Measurements from ENCODE around the gene ANG. TPM values are rescaled to one million over a fixed set of nuclear protein-coding genes. Genes with fewer than 3 reads are reported as not detected.

Gene ANG
- total RNA-seq, 1 experiment from 2014 or later = 5.8 TPM

DNA sequence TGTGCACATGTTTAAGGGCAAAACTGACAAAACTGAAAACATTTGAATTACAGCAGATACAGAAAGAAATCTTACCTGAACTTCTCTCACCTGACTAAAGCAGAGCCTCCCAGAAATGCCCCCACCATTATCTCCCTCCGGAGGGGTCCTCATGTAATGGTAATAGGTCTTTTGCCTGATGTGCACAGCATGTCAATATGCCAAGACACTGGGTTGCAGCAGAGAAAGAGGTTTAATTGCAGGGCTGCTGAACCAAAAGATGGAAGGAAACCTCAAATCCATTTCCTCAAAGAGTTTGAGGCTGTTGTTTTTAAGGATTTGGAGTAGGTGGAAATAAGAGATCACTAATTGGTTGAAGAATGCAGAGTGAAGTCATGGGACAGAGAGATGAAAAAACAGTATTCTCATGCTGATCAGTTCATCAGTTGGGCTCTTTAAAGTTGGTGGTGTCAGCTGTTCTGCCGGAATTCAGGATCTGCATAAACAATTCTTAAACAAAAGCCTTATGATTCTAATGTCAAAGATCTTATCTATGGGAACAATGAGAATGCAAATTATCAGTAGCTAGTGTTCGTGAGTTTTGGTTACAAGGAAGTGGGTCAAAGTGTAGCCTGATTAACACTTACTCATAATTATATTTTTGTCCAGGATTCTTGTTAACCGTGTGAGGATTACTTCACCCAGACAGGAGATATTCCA lies 18.2 kb downstream of the ANG start:
- Histone ChIP-seq H3K9me2 (ENCODE audit: insufficient read depth) (no peaks in the 10 kb centered on the region), H3K9ac (ENCODE audit: low read length) (no peak overlapping the region), H3K9me3 (ENCODE audit: control insufficient read depth in 1 of 2, insufficient read depth in 1 of 2, low read depth in 1 of 2, low read length in 2 of 2) (no peaks in the 10 kb centered on the region), H4K20me1 (ENCODE audit: insufficient read depth) (no peaks in the 10 kb centered on the region), H3K27me3 (ENCODE audit: insufficient read depth, low read length) (no peaks in the 10 kb centered on the region), H3K79me2 (ENCODE audit: insufficient read depth, low read length) (no peaks in the 10 kb centered on the region), H2AFZ (ENCODE audit: low read depth, low read length, poor library complexity, severe bottlenecking) (no peak overlapping the region), H3K4me2 (ENCODE audit: low read length) (no peak overlapping the region), H3K4me1 (ENCODE audit: control insufficient read depth in 1 of 2, insufficient read depth in 2 of 2, low read length in 2 of 2) (no peaks in the 10 kb centered on the region), H3K36me3 (ENCODE audit: control insufficient read depth in 1 of 2, insufficient read depth in 2 of 2, low read length in 2 of 2) (no peaks in the 10 kb centered on the region), H3K4me3 (replicated peaks in 1 of 2; ENCODE audit: low read depth in 1 of 2, low read length in 2 of 2) (no peak overlapping the region), H3K27ac (ENCODE audit: low read depth, low read length) (no peak overlapping the region)
- ChIA-PET CTCF (no interaction called here), RAD21 (ENCODE audit: low non-redundant PET in 1 of 2, low total read pairs in 2 of 2, uncharacterized antibody in 2 of 2, unreplicated experiment in 2 of 2) (no interaction called here), POLR2A (no interaction called here)
- BruUV-seq (replicated peaks) = no TSS peak
- no peak for ATAC-seq
- TF ChIP-seq MAX (IDR thresholded peaks at IDR 0.05) (no peak), FOSL1 (IDR thresholded peaks at IDR 0.05; ENCODE audit: low read depth) (no peak), SP1 (IDR thresholded peaks at IDR 0.05; ENCODE audit: low read depth) (no peak), ZNF274 (IDR thresholded peaks at IDR 0.05; ENCODE audit: low read depth, low read length) (no peak), POLR2AphosphoS5 (IDR thresholded peaks at IDR 0.05; ENCODE audit: low read depth, low read length) (no peak), EZH2 (IDR thresholded peaks at IDR 0.05) (no peak), JUND (IDR thresholded peaks at IDR 0.05) (no peak), SRF (IDR thresholded peaks at IDR 0.05; ENCODE audit: low read depth) (no peak), SIN3A (IDR thresholded peaks at IDR 0.05; ENCODE audit: low read depth) (no peak), EZH2phosphoT487 (IDR thresholded peaks at IDR 0.05; ENCODE audit: borderline replicate concordance) (no peak), ZBTB33 (IDR thresholded peaks at IDR 0.05; ENCODE audit: extremely low read depth, insufficient replicate concordance, low read length) (no peak), POLR2A (IDR thresholded peaks at IDR 0.05; ENCODE audit: borderline replicate concordance, extremely low read depth, insufficient read depth, insufficient read length) (no peak), CTCF (IDR thresholded peaks at IDR 0.05 in 2 of 3, conservative IDR thresholded peaks at IDR 0.05 in 1 of 3; ENCODE audit: borderline replicate concordance in 1 of 3, insufficient read depth in 1 of 3, low read depth in 2 of 3, low read length in 2 of 3) (no peak), ZFX (IDR thresholded peaks at IDR 0.05) (no peak), CBX3 (IDR thresholded peaks at IDR 0.05; ENCODE audit: low read depth) (no peak), ELF1 (IDR thresholded peaks at IDR 0.05; ENCODE audit: borderline replicate concordance, low read depth) (no peak), TCF7L2 (IDR thresholded peaks at IDR 0.05; ENCODE audit: borderline replicate concordance, extremely low read depth, insufficient read depth, insufficient read length) (no peak)
- TF ChIP-seq, protein P1, sequence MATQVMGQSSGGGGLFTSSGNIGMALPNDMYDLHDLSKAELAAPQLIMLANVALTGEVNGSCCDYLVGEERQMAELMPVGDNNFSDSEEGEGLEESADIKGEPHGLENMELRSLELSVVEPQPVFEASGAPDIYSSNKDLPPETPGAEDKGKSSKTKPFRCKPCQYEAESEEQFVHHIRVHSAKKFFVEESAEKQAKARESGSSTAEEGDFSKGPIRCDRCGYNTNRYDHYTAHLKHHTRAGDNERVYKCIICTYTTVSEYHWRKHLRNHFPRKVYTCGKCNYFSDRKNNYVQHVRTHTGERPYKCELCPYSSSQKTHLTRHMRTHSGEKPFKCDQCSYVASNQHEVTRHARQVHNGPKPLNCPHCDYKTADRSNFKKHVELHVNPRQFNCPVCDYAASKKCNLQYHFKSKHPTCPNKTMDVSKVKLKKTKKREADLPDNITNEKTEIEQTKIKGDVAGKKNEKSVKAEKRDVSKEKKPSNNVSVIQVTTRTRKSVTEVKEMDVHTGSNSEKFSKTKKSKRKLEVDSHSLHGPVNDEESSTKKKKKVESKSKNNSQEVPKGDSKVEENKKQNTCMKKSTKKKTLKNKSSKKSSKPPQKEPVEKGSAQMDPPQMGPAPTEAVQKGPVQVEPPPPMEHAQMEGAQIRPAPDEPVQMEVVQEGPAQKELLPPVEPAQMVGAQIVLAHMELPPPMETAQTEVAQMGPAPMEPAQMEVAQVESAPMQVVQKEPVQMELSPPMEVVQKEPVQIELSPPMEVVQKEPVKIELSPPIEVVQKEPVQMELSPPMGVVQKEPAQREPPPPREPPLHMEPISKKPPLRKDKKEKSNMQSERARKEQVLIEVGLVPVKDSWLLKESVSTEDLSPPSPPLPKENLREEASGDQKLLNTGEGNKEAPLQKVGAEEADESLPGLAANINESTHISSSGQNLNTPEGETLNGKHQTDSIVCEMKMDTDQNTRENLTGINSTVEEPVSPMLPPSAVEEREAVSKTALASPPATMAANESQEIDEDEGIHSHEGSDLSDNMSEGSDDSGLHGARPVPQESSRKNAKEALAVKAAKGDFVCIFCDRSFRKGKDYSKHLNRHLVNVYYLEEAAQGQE (IDR thresholded peaks at IDR 0.05; ENCODE audit: low read depth) = no peak
- no peak for DNase-seq (ENCODE audit: low read depth, low spot score)
- intact Hi-C loops (cut with micrococcal nuclease) = loop anchor here (10.0 kb wide), 1 partner anchor 228 kb away; no protein-coding TSS in a partner anchor
